Loucy (cell line): ENCODE measurements around the gene RBM20.

Experiments used
- H2AFZ ChIP-seq: fragments of 200-600 bp; sonication (generic); 2 replicates; pipeline ENCODE4 v1.6.0; 2016; ENCODE audit warnings: antibody characterized with exemption, mild to moderate bottlenecking, low read length, moderate library complexity
- H3F3A ChIP-seq: fragments of 200-600 bp; 2 replicates; pipeline ENCODE4 v1.6.0; 2016; ENCODE audit warnings: antibody characterized with exemption, low read depth, mild to moderate bottlenecking
- H3K27me3 ChIP-seq: fragments of 200-600 bp; sonication (generic); 2 replicates; pipeline ENCODE4 v1.6.1; 2014; ENCODE audit warnings: low read length, mild to moderate bottlenecking; ENCODE audit not compliant: insufficient read depth, poor library complexity, severe bottlenecking
- H3K36me3 ChIP-seq: fragments of 200-600 bp; sonication (generic); 2 replicates; pipeline ENCODE4 v1.6.1; 2016; ENCODE audit warnings: low read length; ENCODE audit not compliant: insufficient read depth
- H3K4me1 ChIP-seq: fragments of 200-600 bp; sonication (generic); 2 replicates; pipeline ENCODE4 v1.5.1; 2014; ENCODE audit warnings: low read length, mild to moderate bottlenecking; ENCODE audit not compliant: insufficient read depth, poor library complexity, severe bottlenecking
- H3K4me2 ChIP-seq: fragments of 200-600 bp; sonication (generic); 2 replicates; pipeline ENCODE4 v1.6.0; 2014; ENCODE audit warnings: antibody characterized with exemption, low read length, low read depth, mild to moderate bottlenecking; ENCODE audit not compliant: poor library complexity, severe bottlenecking
- H3K4me3 ChIP-seq: fragments of 200-600 bp; sonication (generic); 2 replicates; pipeline ENCODE4 v1.5.1; 2014; ENCODE audit warnings: low read length, mild to moderate bottlenecking, mixed read lengths; ENCODE audit not compliant: poor library complexity, severe bottlenecking
- H3K79me2 ChIP-seq: fragments of 200-600 bp; sonication (generic); 2 replicates; pipeline ENCODE4 v1.6.1; 2014; ENCODE audit warnings: low read length; ENCODE audit not compliant: insufficient read depth
- H3K9ac ChIP-seq: fragments of 200-600 bp; sonication (generic); 2 replicates; pipeline ENCODE4 v1.6.0; 2014; ENCODE audit warnings: mild to moderate bottlenecking, low read depth, low read length, moderate library complexity; ENCODE audit not compliant: poor library complexity, severe bottlenecking
- H3K9me2 ChIP-seq: fragments of 200-600 bp; sonication (generic); replicated peaks from 2 replicates; pipeline ENCODE4 v1.6.1; 2016; ENCODE audit warnings: low read depth, low read length, mixed read lengths
- H3K9me3 ChIP-seq: fragments of 200-600 bp; sonication (generic); 2 replicates; pipeline ENCODE4 v1.6.1; 2014; ENCODE audit warnings: mild to moderate bottlenecking, antibody characterized with exemption, low read length, low read depth; ENCODE audit not compliant: insufficient read depth
- H4K20me1 ChIP-seq: fragments of 200-600 bp; sonication (generic); 2 replicates; pipeline ENCODE4 v1.6.0; 2014; ENCODE audit warnings: antibody characterized with exemption, low read length, mild to moderate bottlenecking; ENCODE audit not compliant: insufficient read depth, poor library complexity, severe bottlenecking
- EZH2phosphoT487 ChIP-seq: fragments of 200-600 bp; IDR thresholded peaks from 2 replicates; pipeline ENCODE4 v1.6.1; 2018; ENCODE audit warnings: antibody characterized with exemption, mild to moderate bottlenecking, moderate library complexity, borderline replicate concordance
- TF ChIP-seq, protein P1 (sequence below): fragments of 200-600 bp; sonication (generic); conservative IDR thresholded peaks from 2 replicates; pipeline ENCODE4 v1.5.1; 2014; ENCODE audit warnings: mild to moderate bottlenecking, antibody characterized with exemption, low read length

RBM20 gene

DNA sequence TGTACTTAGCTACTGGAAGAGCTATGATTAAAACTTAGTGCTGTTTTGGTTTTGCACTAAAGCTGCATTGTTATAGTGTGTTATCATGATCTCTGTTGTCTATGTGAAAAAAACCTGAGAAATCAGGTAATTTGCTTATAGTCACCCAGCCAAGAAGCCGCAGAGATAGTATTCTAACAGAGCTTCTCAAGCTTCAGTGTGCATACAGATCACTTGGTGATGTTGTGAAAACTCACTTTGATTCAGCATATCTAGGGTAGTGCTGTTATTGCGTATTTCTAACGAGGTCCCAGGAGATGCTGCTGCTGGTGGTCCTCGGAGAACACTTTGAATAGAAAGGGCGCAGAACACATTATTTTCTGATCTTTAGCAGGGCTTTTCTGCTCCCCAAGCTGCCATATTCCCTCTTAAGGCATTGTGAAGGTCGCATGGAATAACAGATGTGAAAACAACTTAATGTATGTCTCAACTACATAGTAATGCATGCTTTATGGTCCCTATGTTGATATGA is 159.2 kb downstream of the RBM20 start:
- TF ChIP-seq, protein P1, sequence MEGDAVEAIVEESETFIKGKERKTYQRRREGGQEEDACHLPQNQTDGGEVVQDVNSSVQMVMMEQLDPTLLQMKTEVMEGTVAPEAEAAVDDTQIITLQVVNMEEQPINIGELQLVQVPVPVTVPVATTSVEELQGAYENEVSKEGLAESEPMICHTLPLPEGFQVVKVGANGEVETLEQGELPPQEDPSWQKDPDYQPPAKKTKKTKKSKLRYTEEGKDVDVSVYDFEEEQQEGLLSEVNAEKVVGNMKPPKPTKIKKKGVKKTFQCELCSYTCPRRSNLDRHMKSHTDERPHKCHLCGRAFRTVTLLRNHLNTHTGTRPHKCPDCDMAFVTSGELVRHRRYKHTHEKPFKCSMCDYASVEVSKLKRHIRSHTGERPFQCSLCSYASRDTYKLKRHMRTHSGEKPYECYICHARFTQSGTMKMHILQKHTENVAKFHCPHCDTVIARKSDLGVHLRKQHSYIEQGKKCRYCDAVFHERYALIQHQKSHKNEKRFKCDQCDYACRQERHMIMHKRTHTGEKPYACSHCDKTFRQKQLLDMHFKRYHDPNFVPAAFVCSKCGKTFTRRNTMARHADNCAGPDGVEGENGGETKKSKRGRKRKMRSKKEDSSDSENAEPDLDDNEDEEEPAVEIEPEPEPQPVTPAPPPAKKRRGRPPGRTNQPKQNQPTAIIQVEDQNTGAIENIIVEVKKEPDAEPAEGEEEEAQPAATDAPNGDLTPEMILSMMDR: no peak
- TF ChIP-seq EZH2phosphoT487: no peak
- no peaks in the 10 kb centered on the region for H4K20me1 ChIP-seq
- no peaks in the 10 kb centered on the region for H3F3A ChIP-seq
- no peaks in the 10 kb centered on the region for H3K36me3 ChIP-seq
- 0 out of 2 replicates have a peak overlapping the region, but pooled peaks have one; percentile 65 for H2AFZ ChIP-seq
- peak overlapping the region; percentile 66 for H3K4me2 ChIP-seq
- no peaks in the 10 kb centered on the region for H3K79me2 ChIP-seq
- H3K9ac ChIP-seq: no peak overlapping the region
- no peaks in the 10 kb centered on the region for H3K9me2 ChIP-seq
- no peak overlapping the region for H3K4me3 ChIP-seq
- peaks cover 12% of the 10 kb centered on the region for H3K4me1 ChIP-seq
- no peaks in the 10 kb centered on the region for H3K9me3 ChIP-seq
- no peaks in the 10 kb centered on the region for H3K27me3 ChIP-seq

DNA sequence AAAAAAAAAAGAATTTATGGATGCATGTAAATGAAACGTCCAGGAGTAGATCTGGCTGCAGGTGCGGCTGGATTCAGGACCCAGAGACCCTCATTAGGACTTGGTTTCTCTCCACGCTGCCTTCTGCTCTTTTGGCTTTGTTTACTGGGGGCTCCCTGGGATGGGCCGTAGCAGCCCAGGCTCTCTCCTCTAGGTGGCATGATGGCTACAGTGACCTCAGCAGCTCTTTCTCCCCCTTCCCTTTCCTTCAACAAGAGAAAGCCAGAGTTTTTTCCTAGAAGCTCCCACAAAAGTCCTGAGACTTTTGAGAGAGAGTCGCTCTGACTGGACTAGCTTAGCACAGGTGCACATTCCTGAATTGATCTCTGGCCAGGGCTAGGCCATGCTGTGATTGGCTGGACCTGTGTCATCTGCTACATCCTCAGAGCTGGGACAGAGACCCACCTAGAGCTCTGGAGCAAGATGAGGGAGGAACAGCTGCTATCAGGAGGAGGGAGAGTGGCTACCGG is 159.7 kb downstream of the RBM20 start:
- TF ChIP-seq, protein P1: peak; percentile 83
- TF ChIP-seq EZH2phosphoT487: no peak
- no peaks in the 10 kb centered on the region for H3K79me2 ChIP-seq
- H3K9ac ChIP-seq: peak overlapping the region; percentile 31
- peak overlapping the region; percentile 18 for H3K4me3 ChIP-seq
- H3K4me1 ChIP-seq: peaks cover 12% of the 10 kb centered on the region
- no peaks in the 10 kb centered on the region for H4K20me1 ChIP-seq
- peak overlapping the region; percentile 92 for H2AFZ ChIP-seq
- no peaks in the 10 kb centered on the region for H3K36me3 ChIP-seq
- no peaks in the 10 kb centered on the region for H3K27me3 ChIP-seq
- no peaks in the 10 kb centered on the region for H3K9me3 ChIP-seq
- peak overlapping the region; percentile 66 for H3K4me2 ChIP-seq
- H3F3A ChIP-seq: no peaks in the 10 kb centered on the region
- no peaks in the 10 kb centered on the region for H3K9me2 ChIP-seq

DNA sequence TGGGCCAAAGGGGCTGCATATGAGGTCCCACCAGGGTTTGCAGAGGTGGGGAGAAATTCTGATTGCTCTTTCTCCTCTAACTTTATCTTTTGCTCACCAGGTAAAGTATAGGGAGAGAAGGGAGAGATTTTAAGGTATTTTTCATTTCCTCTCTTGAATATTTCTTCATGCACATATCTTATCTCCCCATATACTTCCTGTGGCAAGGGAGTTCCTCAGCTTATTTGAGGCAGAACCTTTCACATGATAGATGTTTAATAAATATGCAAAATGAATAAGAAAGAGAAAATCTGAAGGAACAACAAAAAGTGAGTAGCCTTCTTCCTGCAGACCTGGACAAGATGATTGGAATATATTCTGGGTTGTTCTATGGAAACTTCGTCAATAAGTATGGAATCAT is 160.2 kb downstream of the RBM20 start:
- no peak overlapping the region for H3K9ac ChIP-seq
- no peaks in the 10 kb centered on the region for H3K9me3 ChIP-seq
- peak overlapping the region; percentile 92; the same call in 1 of the 2 replicates for H2AFZ ChIP-seq
- peak overlapping the region; percentile 66 for H3K4me2 ChIP-seq
- H4K20me1 ChIP-seq: no peaks in the 10 kb centered on the region
- H3K4me3 ChIP-seq: no peak overlapping the region
- TF ChIP-seq, protein P1: no peak
- TF ChIP-seq EZH2phosphoT487: no peak
- no peaks in the 10 kb centered on the region for H3F3A ChIP-seq
- H3K36me3 ChIP-seq: no peaks in the 10 kb centered on the region
- no peaks in the 10 kb centered on the region for H3K79me2 ChIP-seq
- H3K9me2 ChIP-seq: no peaks in the 10 kb centered on the region
- peaks cover 12% of the 10 kb centered on the region for H3K4me1 ChIP-seq
- H3K27me3 ChIP-seq: no peaks in the 10 kb centered on the region
